GM19239 (cell line): Measurements from ENCODE around the gene COL4A2.

ENCODE experiments used
- DNase-seq: peaks from one replicate; pipeline ENCODE4 v3.0.0; 2011; ENCODE audit warnings: low spot score; ENCODE audit not compliant: insufficient read length
- FAIRE-seq: peaks from 2 replicates; lab custom pipeline; 2011; peaks lifted over from hg19 to GRCh38; lab: Jason Lieb, UNC

COL4A2 gene

GRCh38 chr13:110306960-110307766, at the start of gene COL4A2, which contains the start of gene COL4A1:
COL4A2 (plus strand) TSS chr13:110307284; CDS start chr13:110307904, 620 bp downstream.
COL4A1 (minus strand) TSS chr13:110307157; CDS start chr13:110307027, 130 bp downstream.
- no peak for FAIRE-seq
- DNase-seq: no peak

GRCh38 chr13:110257408-110257807, 49.7 kb upstream of the COL4A2 start:
- FAIRE-seq (no peak), DNase-seq (no peak)

GRCh38 chr13:110258876-110259631, 48.0 kb upstream of the COL4A2 start:
- no peak for FAIRE-seq
- DNase-seq: no peak

GRCh38 chr13:110259651-110260050, 47.4 kb upstream of the COL4A2 start:
- no peak for DNase-seq
- FAIRE-seq: no peak

GRCh38 chr13:110261166-110262081, 45.7 kb upstream of the COL4A2 start:
- FAIRE-seq: no peak

GRCh38 chr13:110262082-110262436, 45.0 kb upstream of the COL4A2 start:
- no peak for DNase-seq
- no peak for FAIRE-seq

More at GRCh38 chr13:110261166-110262081, 45.7 kb upstream of the COL4A2 start:
- DNase-seq: no peak

GRCh38 chr13:110262508-110263291, 44.4 kb upstream of the COL4A2 start:
- FAIRE-seq (no peak), DNase-seq (no peak)

- DNase-seq (no peak), FAIRE-seq (no peak)
Measured at GRCh38 chr13:110263404-110263803, 43.7 kb upstream of the COL4A2 start.

GRCh38 chr13:110263888-110264287, 43.2 kb upstream of the COL4A2 start:
- DNase-seq (no peak), FAIRE-seq (no peak)

- DNase-seq (no peak), FAIRE-seq (no peak)
Measured at GRCh38 chr13:110264685-110265275, 42.3 kb upstream of the COL4A2 start.

- FAIRE-seq: no peak
- no peak for DNase-seq
Measured at GRCh38 chr13:110265341-110265681, 41.8 kb upstream of the COL4A2 start.

- no peak for DNase-seq
Measured at GRCh38 chr13:110265682-110266430, 41.2 kb upstream of the COL4A2 start.

GRCh38 chr13:110266431-110266809, 40.7 kb upstream of the COL4A2 start:
- no peak for DNase-seq
- FAIRE-seq: no peak

More at GRCh38 chr13:110265682-110266430, 41.2 kb upstream of the COL4A2 start:
- no peak for FAIRE-seq

GRCh38 chr13:110266983-110267382, 40.1 kb upstream of the COL4A2 start:
- FAIRE-seq: no peak
- no peak for DNase-seq

- no peak for DNase-seq
- FAIRE-seq: no peak
Measured at GRCh38 chr13:110268061-110268460, 39.0 kb upstream of the COL4A2 start.

- FAIRE-seq: no peak
- no peak for DNase-seq
Measured at GRCh38 chr13:110268576-110269185, 38.4 kb upstream of the COL4A2 start.

- DNase-seq (no peak), FAIRE-seq (no peak)
Measured at GRCh38 chr13:110269509-110270185, 37.4 kb upstream of the COL4A2 start.

GRCh38 chr13:110270507-110270906, 36.6 kb upstream of the COL4A2 start:
- no peak for DNase-seq

More at GRCh38 chr13:110270507-110270906, 36.6 kb upstream of the COL4A2 start:
- FAIRE-seq: no peak
